Measurements from ENCODE around the gene TANGO2. TPM values are rescaled to one million over a fixed set of nuclear protein-coding genes. Genes with fewer than 3 reads are reported as not detected.

TANGO2 gene
- total and polyA plus RNA-seq, 2 of the 8 experiments (the other 6 are each of a cell fraction or from before 2014, with no cell fraction given): 10.1 to 18.4 TPM

DNA sequence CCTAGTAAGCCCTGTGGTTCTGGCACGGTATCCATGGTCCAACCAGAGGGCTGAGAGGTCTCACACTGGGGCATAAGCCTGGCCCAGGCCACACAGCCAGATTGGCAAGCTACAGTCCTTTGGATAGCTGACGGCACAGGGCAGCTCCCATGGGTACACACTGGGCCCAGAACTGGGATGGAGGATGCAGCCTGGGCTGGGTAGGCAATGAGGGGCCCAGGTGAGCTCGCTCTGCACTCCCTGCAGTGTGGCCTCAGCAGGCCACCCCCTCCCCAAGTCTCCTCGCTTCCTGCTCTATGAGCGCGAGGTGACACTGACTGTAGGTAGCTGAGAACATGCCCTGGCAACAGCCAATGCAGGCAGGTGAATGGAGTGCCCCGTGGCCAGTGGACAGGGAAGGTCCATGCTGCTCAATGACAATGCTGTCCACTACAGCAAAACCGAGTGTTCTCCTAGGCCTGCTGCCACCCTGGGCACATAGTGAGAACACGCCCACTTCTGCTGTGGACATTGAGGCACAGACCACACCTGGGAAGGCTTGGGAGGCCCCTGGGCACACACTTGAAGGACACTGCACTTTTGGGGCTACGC, 8.1 kb upstream of the TANGO2 start:
- Histone ChIP-seq H4K20me1 (replicated peaks in 1 of 2; ENCODE audit: control insufficient read depth in 1 of 2, insufficient read depth in 2 of 2, low read length in 2 of 2) (peaks cover 4 to 10% of the 10 kb centered on the region in 2 experiments), H3K36me3 (ENCODE audit: control insufficient read depth in 2 of 4, insufficient read depth in 4 of 4, low read length in 3 of 4) (no peaks in the 10 kb centered on the region), H4K8ac (ENCODE audit: extremely low read depth, insufficient read depth, low read length) (no peak overlapping the region; the same call in 1 of the 2 replicates), H3K4me1 (replicated peaks in 1 of 4; ENCODE audit: control insufficient read depth in 3 of 4, insufficient read depth in 4 of 4, low read length in 3 of 4) (peaks cover 0 to 7% (median 3%) of the 10 kb centered on the region in 4 experiments; a peak in 4 of 7 replicates), H2AK5ac (ENCODE audit: low read depth, low read length) (0 out of 2 replicates have a peak overlapping the region, but pooled peaks have one; percentile 7), H3K4me3 (ENCODE audit: extremely low read depth in 1 of 4, insufficient read depth in 2 of 4, low read depth in 3 of 4, low read length in 4 of 4) (no peak overlapping the region), H3K4ac (replicated peaks; ENCODE audit: insufficient read length, low read depth, low read length) (no peak overlapping the region), H2BK20ac (ENCODE audit: low read length) (no peak overlapping the region), H2BK5ac (ENCODE audit: low read depth, low read length) (peak overlapping the region; percentile 11), H3K9ac (replicated peaks in 1 of 4; ENCODE audit: extremely low read depth in 1 of 4, low read depth in 3 of 4, low read length in 3 of 4) (no peak overlapping the region), H3K27me3 (replicated peaks in 1 of 4; ENCODE audit: control insufficient read depth in 3 of 4, extremely low read depth in 1 of 4, insufficient read depth in 3 of 4, low read length in 3 of 4) (peaks cover 5 to 22% (median 18%) of the 10 kb centered on the region in 4 experiments), H3K18ac (ENCODE audit: extremely low read depth, low read length) (0 out of 2 replicates have a peak overlapping the region, but pooled peaks have one; percentile 51), H3K27ac (ENCODE audit: low read depth, low read length) (peak overlapping the region; percentile 21; the same call in 1 of the 2 replicates), H3K56ac (replicated peaks; ENCODE audit: insufficient read length, low read depth, low read length) (no peak overlapping the region), H3K14ac (ENCODE audit: insufficient read length) (no peak overlapping the region), H4K91ac (replicated peaks; ENCODE audit: insufficient read length, low read length) (peak overlapping the region; percentile 32), H2BK15ac (ENCODE audit: low read length) (peak overlapping the region; percentile 75), H2BK12ac (ENCODE audit: low read depth, low read length) (peak overlapping the region; percentile 45; the same call in 1 of the 2 replicates), H3K79me2 (ENCODE audit: control insufficient read depth in 1 of 2, insufficient read depth in 2 of 2, low read length in 2 of 2) (no peaks in the 10 kb centered on the region), H3K23ac (ENCODE audit: insufficient read length) (no peak overlapping the region), H3K4me2 (ENCODE audit: insufficient read depth in 1 of 2, low read depth in 2 of 2, low read length in 2 of 2) (no peak overlapping the region), H3K79me1 (ENCODE audit: low read depth, low read length) (peaks cover 3% of the 10 kb centered on the region; the same call in 1 of the 2 replicates), H3K23me2 (ENCODE audit: low read depth, low read length) (peaks cover 4% of the 10 kb centered on the region), H2AFZ (ENCODE audit: low read length) (no peak overlapping the region), H3K9me3 (ENCODE audit: insufficient read depth in 2 of 2, low read depth in 1 of 2, low read length in 1 of 2) (no peaks in the 10 kb centered on the region), H2BK120ac (replicated peaks; ENCODE audit: low read depth, low read length) (no peak overlapping the region), H4K5ac (ENCODE audit: insufficient read length, low read depth, low read length) (no peak overlapping the region)
- POLR2A ChIA-PET (ENCODE audit: partially characterized antibody): interaction anchor here (0.9 to 1.7 kb wide), 8 partner anchors 9 to 67 kb away, joined by 3 to 17 read pairs (median 4); partner anchors contain the start of gene DGCR8
- CTCF ChIA-PET (ENCODE audit: partially characterized antibody): interaction anchor here (0.6 to 10.7 kb wide), 31 partner anchors 10 to 1003 kb away, joined by 3 to 369 read pairs (median 5); partner anchors contain the start of genes GNB1L, RTL10 and TANGO2
- DNase-seq (ENCODE audit: low read depth in 1 of 2, low spot score in 2 of 2) (no peak), FAIRE-seq (no peak)
- TF ChIP-seq TAF1 (IDR thresholded peaks at IDR 0.05; ENCODE audit: low read depth, low read length) (no peak), MAFK (IDR thresholded peaks at IDR 0.05; ENCODE audit: low read depth, low read length) (no peak), FOSL1 (IDR thresholded peaks at IDR 0.05; ENCODE audit: insufficient read depth, low read depth, low read length) (no peak)
- WGBS, 2 experiments (ENCODE audit: extremely low coverage in 1 of 2, insufficient coverage in 1 of 2, insufficient read length in 1 of 2, insufficient replicate concordance in 2 of 2, low coverage in 1 of 2, low lambda C conversion rate in 2 of 2, missing lambda C conversion rate in 1 of 2): 88% methylated on average over 10 of the region's 10 CpGs; no CpG with 5 or more reads in 1 of the 2 experiments

All from H1 (cell line).